IMR-90 (cell line): ENCODE measurements around the gene PPP1R13L.

Experiments
- BHLHE40 ChIP-seq: fragments of 150-350 bp; IDR thresholded peaks from 2 replicates; pipeline ENCODE4 v1.6.1; 2016; ENCODE audit warnings: mild to moderate bottlenecking, low read depth, low read length
- MAFK ChIP-seq: IDR thresholded peaks from 2 replicates; pipeline ENCODE4 v1.6.1; 2012; ENCODE audit warnings: low read depth, low read length, improper control_type of control experiment
- POLR2A ChIP-seq: IDR thresholded peaks from 2 replicates; pipeline ENCODE4 v1.6.1; 2012; ENCODE audit warnings: mild to moderate bottlenecking, low read depth, low read length
- RAD21 ChIP-seq: IDR thresholded peaks from 2 replicates; pipeline ENCODE4 v1.6.1; 2012; ENCODE audit warnings: low read length, improper control_type of control experiment
- RCOR1 ChIP-seq: IDR thresholded peaks from 2 replicates; pipeline ENCODE4 v1.6.1; 2012; ENCODE audit warnings: mild to moderate bottlenecking, low read length, improper control_type of control experiment; ENCODE audit not compliant: insufficient replicate concordance
- TF ChIP-seq, protein P1 (sequence below): conservative IDR thresholded peaks from 2 replicates; pipeline ENCODE4 v1.5.1; 2012; ENCODE audit warnings: mild to moderate bottlenecking, low read depth, low read length, improper control_type of control experiment
- TF ChIP-seq, protein P2 (sequence below): fragments of 150-350 bp; IDR thresholded peaks from 2 replicates; pipeline ENCODE4 v1.6.1; 2017; ENCODE audit warnings: mild to moderate bottlenecking, antibody characterized with exemption, low read length, low read depth

DNA sequence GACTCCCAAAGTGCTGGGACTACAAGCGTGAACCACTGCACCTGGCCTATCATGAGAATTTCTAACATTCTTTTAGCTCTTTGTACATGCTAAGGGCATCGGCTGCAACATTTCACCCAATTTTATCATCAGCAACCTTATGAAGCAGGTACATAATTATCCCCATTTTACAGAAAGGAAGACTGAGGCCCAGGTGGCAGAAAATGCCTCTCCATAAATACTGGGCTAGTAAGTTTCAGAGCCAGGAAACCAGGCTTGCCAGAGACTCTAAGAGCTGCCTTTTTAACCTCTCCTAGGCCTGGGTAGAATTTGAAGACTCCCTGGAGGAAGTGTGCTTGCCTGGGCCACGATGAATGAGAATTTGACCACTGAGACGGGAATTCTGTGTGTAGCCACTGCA lies 36.7 kb downstream of the PPP1R13L start:
- TF ChIP-seq MAFK (no peak), POLR2A (no peak), BHLHE40 (no peak), RCOR1 (no peak), RAD21 (no peak)
- TF ChIP-seq, protein P1, sequence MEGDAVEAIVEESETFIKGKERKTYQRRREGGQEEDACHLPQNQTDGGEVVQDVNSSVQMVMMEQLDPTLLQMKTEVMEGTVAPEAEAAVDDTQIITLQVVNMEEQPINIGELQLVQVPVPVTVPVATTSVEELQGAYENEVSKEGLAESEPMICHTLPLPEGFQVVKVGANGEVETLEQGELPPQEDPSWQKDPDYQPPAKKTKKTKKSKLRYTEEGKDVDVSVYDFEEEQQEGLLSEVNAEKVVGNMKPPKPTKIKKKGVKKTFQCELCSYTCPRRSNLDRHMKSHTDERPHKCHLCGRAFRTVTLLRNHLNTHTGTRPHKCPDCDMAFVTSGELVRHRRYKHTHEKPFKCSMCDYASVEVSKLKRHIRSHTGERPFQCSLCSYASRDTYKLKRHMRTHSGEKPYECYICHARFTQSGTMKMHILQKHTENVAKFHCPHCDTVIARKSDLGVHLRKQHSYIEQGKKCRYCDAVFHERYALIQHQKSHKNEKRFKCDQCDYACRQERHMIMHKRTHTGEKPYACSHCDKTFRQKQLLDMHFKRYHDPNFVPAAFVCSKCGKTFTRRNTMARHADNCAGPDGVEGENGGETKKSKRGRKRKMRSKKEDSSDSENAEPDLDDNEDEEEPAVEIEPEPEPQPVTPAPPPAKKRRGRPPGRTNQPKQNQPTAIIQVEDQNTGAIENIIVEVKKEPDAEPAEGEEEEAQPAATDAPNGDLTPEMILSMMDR: no peak
- TF ChIP-seq, protein P2, sequence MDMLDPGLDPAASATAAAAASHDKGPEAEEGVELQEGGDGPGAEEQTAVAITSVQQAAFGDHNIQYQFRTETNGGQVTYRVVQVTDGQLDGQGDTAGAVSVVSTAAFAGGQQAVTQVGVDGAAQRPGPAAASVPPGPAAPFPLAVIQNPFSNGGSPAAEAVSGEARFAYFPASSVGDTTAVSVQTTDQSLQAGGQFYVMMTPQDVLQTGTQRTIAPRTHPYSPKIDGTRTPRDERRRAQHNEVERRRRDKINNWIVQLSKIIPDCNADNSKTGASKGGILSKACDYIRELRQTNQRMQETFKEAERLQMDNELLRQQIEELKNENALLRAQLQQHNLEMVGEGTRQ: no peak
